Progenitor cell of endocrine pancreas (in vitro differentiated cells): Measurements from ENCODE around the gene BCL2L1. TPM values are rescaled to one million over a fixed set of nuclear protein-coding genes. Genes with fewer than 3 reads are reported as not detected.

Experiments used
- DNase-seq: peaks from one replicate; pipeline ENCODE4 v3.0.0; 2021; ENCODE audit warnings: low spot score; ENCODE audit not compliant: unreplicated experiment
- H3K27ac Mint-ChIP-seq: 2 replicates; pipeline ENCODE4 v1.8.0; 2021; ENCODE audit warnings: mild to moderate bottlenecking, moderate library complexity, mixed read lengths
- H3K27me3 Mint-ChIP-seq: 2 replicates; pipeline ENCODE4 v1.8.0; 2021; ENCODE audit warnings: mixed read lengths
- H3K36me3 Mint-ChIP-seq: 2 replicates; pipeline ENCODE4 v1.8.0; 2022; ENCODE audit warnings: mixed read lengths; ENCODE audit not compliant: insufficient read depth
- H3K4me1 Mint-ChIP-seq: 2 replicates; pipeline ENCODE4 v1.8.0; 2021; ENCODE audit warnings: low read depth, mixed read lengths
- H3K4me3 Mint-ChIP-seq: 2 replicates; pipeline ENCODE4 v1.8.0; 2021; ENCODE audit warnings: low read depth, mild to moderate bottlenecking, moderate library complexity, mixed read lengths
- H3K9me3 Mint-ChIP-seq: 2 replicates; pipeline ENCODE4 v1.8.0; 2021; ENCODE audit warnings: low read depth, mixed read lengths
- total RNA-seq: library from RNA; stranded (reverse); gene quantifications from 2 replicates; pipeline ENCODE4 v1.2.1, GENCODE V29; 2021
- TF ChIP-seq, protein P1 (sequence below): fragments of 200-600 bp; sonication (generic); IDR thresholded peaks from one replicate; pipeline ENCODE4 v1.5.0; 2021; ENCODE audit warnings: antibody characterized with exemption, mild to moderate bottlenecking; ENCODE audit not compliant: unreplicated experiment

BCL2L1 gene
- total RNA-seq, 1 donor from 2014 or later, result 130 TPM

DNA sequence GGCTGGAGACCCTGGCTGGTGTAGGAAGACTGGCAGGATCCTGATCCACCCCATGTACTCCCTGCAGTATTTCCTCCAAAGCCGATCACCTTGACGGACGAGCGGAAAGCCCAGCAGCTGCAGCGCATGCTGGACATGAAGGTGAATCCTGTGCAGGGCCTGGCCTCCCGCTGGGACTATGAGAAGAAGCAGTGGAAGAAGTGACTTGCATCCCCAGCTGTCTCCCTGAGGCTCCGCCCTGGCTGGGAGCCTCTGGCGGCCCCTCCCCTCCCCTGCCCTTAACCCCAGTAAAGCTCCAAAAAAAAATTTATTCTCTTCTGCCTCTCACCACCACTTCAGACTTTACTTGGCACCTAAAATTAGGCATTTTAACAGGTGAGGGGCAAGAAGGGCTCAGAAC lies 78.0 kb downstream of the BCL2L1 start:
- Mint-ChIP-seq H3K27ac (no peak overlapping the region), H3K4me3 (no peak overlapping the region), H3K36me3 (no peaks in the 10 kb centered on the region), H3K9me3 (no peaks in the 10 kb centered on the region), H3K4me1 (no peaks in the 10 kb centered on the region), H3K27me3 (peaks cover 3% of the 10 kb centered on the region)
- DNase-seq, result no peak
- TF ChIP-seq, protein P1, sequence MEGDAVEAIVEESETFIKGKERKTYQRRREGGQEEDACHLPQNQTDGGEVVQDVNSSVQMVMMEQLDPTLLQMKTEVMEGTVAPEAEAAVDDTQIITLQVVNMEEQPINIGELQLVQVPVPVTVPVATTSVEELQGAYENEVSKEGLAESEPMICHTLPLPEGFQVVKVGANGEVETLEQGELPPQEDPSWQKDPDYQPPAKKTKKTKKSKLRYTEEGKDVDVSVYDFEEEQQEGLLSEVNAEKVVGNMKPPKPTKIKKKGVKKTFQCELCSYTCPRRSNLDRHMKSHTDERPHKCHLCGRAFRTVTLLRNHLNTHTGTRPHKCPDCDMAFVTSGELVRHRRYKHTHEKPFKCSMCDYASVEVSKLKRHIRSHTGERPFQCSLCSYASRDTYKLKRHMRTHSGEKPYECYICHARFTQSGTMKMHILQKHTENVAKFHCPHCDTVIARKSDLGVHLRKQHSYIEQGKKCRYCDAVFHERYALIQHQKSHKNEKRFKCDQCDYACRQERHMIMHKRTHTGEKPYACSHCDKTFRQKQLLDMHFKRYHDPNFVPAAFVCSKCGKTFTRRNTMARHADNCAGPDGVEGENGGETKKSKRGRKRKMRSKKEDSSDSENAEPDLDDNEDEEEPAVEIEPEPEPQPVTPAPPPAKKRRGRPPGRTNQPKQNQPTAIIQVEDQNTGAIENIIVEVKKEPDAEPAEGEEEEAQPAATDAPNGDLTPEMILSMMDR, result no peak

- Mint-ChIP-seq H3K4me3 (no peak overlapping the region), H3K9me3 (no peaks in the 10 kb centered on the region), H3K27ac (no peak overlapping the region), H3K4me1 (no peaks in the 10 kb centered on the region), H3K27me3 (peaks cover 3% of the 10 kb centered on the region), H3K36me3 (no peaks in the 10 kb centered on the region)
- no peak for DNase-seq
- TF ChIP-seq, protein P1, result no peak
Measured at GRCh38 chr20:31643522-31643921, 79.1 kb downstream of the BCL2L1 start.

DNA sequence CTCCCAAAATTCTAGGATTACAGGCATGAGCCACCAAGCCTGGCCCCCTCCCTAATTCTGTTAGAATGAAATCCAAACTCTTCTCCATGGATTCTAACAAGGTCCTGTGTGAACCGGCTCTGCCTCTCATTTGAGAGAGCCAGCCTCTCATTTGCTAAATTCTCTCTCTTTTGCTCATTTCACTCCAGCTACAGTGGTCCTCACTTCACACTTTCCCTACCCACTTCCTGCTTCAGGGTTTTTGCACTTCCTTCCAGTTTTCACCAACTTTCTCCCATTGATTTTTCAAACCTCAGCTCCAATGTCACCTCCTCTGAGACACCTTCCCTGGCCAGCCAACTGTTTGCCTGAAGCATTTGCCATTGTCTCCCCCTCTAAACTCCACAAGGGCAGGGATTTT lies 79.8 kb downstream of the BCL2L1 start:
- Mint-ChIP-seq H3K27ac (no peak overlapping the region), H3K4me1 (no peaks in the 10 kb centered on the region), H3K27me3 (peaks cover 3% of the 10 kb centered on the region), H3K9me3 (no peaks in the 10 kb centered on the region), H3K36me3 (no peaks in the 10 kb centered on the region), H3K4me3 (no peak overlapping the region)
- TF ChIP-seq, protein P1, result no peak
- no peak for DNase-seq

DNA sequence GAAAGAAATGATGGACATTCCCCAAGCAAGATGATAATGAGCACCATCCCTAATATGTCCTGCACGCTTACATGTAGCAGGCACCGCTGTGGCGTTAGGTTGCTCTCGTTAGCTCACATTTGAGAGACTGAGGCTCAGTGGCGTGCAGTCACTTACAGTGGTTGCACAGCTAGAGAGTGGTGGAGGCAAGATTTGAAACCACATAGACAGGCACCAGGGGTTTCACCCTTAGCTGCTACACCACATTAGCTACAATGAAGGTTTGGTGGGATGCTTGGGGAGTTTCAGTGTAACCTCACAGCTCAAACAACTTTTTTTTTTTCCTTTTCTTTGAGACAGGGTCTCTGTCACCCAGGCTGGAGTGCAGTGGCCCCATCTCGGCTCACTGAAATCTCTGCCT lies 81.3 kb downstream of the BCL2L1 start:
- no peaks in the 10 kb centered on the region for H3K4me1 Mint-ChIP-seq

GRCh38 chr20:31640259-31640658 lies 82.4 kb downstream of the BCL2L1 start:
- no peak overlapping the region for H3K4me3 Mint-ChIP-seq
- DNase-seq, result no peak
- H3K36me3 Mint-ChIP-seq, result no peaks in the 10 kb centered on the region
- no peaks in the 10 kb centered on the region for H3K4me1 Mint-ChIP-seq
- peaks cover 3% of the 10 kb centered on the region for H3K27me3 Mint-ChIP-seq
- H3K9me3 Mint-ChIP-seq, result no peaks in the 10 kb centered on the region
- no peak overlapping the region for H3K27ac Mint-ChIP-seq
- TF ChIP-seq, protein P1, result no peak

More for the DNA sequence above, 81.3 kb downstream of the BCL2L1 start:
- Mint-ChIP-seq H3K27ac (peak overlapping the region; percentile 74), H3K27me3 (peaks cover 3% of the 10 kb centered on the region), H3K9me3 (no peaks in the 10 kb centered on the region), H3K4me3 (no peak overlapping the region), H3K36me3 (no peaks in the 10 kb centered on the region)
- DNase-seq, result no peak
- TF ChIP-seq, protein P1, result no peak
